SK-N-SH (cell line): ENCODE data around the gene CSNK1E. TPM values are rescaled to one million over a fixed set of nuclear protein-coding genes. Genes with fewer than 3 reads are reported as not detected.

Experiments used
- CTCF ChIA-PET: fragments of 300-600, 350-600 bp; formaldehyde crosslinking; extraction: SDS; loops from one replicate; lab custom pipeline; 2021; lab: Yijun Ruan, JAX
- POLR2A ChIA-PET: fragments of 350-600 bp; sonication (Branson Sonifier 250); formaldehyde crosslinking; extraction: SDS; loops from one replicate; lab custom pipeline; 2020; ENCODE audit warnings: antibody characterized with exemption, inconsistent platforms; lab: Yijun Ruan, JAX
- DNase-seq: peaks from one replicate; pipeline ENCODE4 v3.0.0; 2012
- H2AFZ ChIP-seq: fragments of 200-600 bp; sonication (generic); 2 replicates; pipeline ENCODE4 v1.8.1; 2016; ENCODE audit warnings: antibody characterized with exemption, mild to moderate bottlenecking, low read depth
- H3F3A ChIP-seq: fragments of 200-600 bp; sonication (generic); replicated peaks from 2 replicates; pipeline ENCODE3; 2016; ENCODE audit warnings: antibody characterized with exemption, mild to moderate bottlenecking; ENCODE audit not compliant: insufficient read depth
- H3K27ac ChIP-seq, 2 experiments: fragments of 200-500 bp in 1 of 2; fragments of 200-600 bp in 1 of 2; sonication (Bioruptor generic) in 1 of 2; sonication (generic), shearing (Covaris generic) in 1 of 2; 2 replicates each; pipeline versions ENCODE4 v1.5.1 to v1.6.1; 2014 to 2016; ENCODE audit warnings: low read depth in 2 of 2, inconsistent platforms in 1 of 2, low read length in 1 of 2, mild to moderate bottlenecking in 1 of 2, mixed read lengths in 1 of 2
- H3K27me3 ChIP-seq: fragments of 200-600 bp; sonication (generic), shearing (Covaris generic); 2 replicates; pipeline ENCODE4 v1.6.1; 2016; ENCODE audit warnings: mixed run types; ENCODE audit not compliant: insufficient read depth
- H3K36me3 ChIP-seq, 2 experiments: fragments of 200-500 bp in 1 of 2; fragments of 200-600 bp in 1 of 2; sonication (Bioruptor generic) in 1 of 2; sonication (generic) in 1 of 2; replicated peaks in 1 of 2; 2 replicates each; pipeline versions ENCODE3 to v1.5.1; 2014 to 2016; ENCODE audit warnings: low read length in 1 of 2, mild to moderate bottlenecking in 1 of 2; ENCODE audit not compliant: insufficient read depth in 2 of 2, control insufficient read depth in 1 of 2
- H3K4me1 ChIP-seq, 2 experiments: fragments of 200-500 bp in 1 of 2; fragments of 200-600 bp in 1 of 2; sonication (Bioruptor generic) in 1 of 2; sonication (generic), shearing (Covaris generic) in 1 of 2; 2 replicates each; pipeline versions ENCODE4 v1.5.1 to v1.6.1; 2014 to 2016; ENCODE audit warnings: low read depth in 1 of 2, low read length in 1 of 2, mixed run types in 1 of 2; ENCODE audit not compliant: insufficient read depth in 2 of 2, control insufficient read depth in 1 of 2
- H3K4me2 ChIP-seq: fragments of 200-600 bp; sonication (generic), shearing (Covaris generic); 2 replicates; pipeline ENCODE4 v1.6.1; 2017; ENCODE audit warnings: mixed run types
- H3K4me3 ChIP-seq, 2 experiments: fragments of 200-500 bp in 1 of 2; fragments of 200-600 bp in 1 of 2; sonication (Bioruptor generic) in 1 of 2; sonication (generic), shearing (Covaris generic) in 1 of 2; 2 replicates each; pipeline versions ENCODE4 v1.5.1 to v1.8.1; 2014 to 2016; ENCODE audit warnings: low read depth in 2 of 2, inconsistent platforms in 1 of 2, low read length in 1 of 2, mild to moderate bottlenecking in 1 of 2, mixed read lengths in 1 of 2, moderate library complexity in 1 of 2
- H3K79me2 ChIP-seq: fragments of 200-600 bp; sonication (generic); 2 replicates; pipeline ENCODE4 v1.8.1; 2017; ENCODE audit warnings: mild to moderate bottlenecking; ENCODE audit not compliant: insufficient read depth
- H3K9ac ChIP-seq: fragments of 200-600 bp; sonication (generic); 2 replicates; pipeline ENCODE4 v1.6.1; 2017; ENCODE audit warnings: mixed run types
- H3K9me2 ChIP-seq: fragments of 200-600 bp; sonication (generic); 2 replicates; pipeline ENCODE4 v1.6.1; 2017; ENCODE audit warnings: mixed run types
- H3K9me3 ChIP-seq: fragments of 200-600 bp; sonication (generic); 2 replicates; pipeline ENCODE4 v1.6.1; 2017; ENCODE audit warnings: mixed run types, mild to moderate bottlenecking, moderate library complexity
- H4K20me1 ChIP-seq: fragments of 200-600 bp; sonication (generic); 2 replicates; pipeline ENCODE4 v1.6.1; 2017; ENCODE audit warnings: mild to moderate bottlenecking, mixed run types; ENCODE audit not compliant: insufficient read depth
- CHD2 ChIP-seq: fragments of 150-350 bp; IDR thresholded peaks from 2 replicates; pipeline ENCODE4 v1.6.1; 2018; ENCODE audit warnings: low read length; ENCODE audit not compliant: partially characterized antibody
- ELF1 ChIP-seq: IDR thresholded peaks from 2 replicates; pipeline ENCODE4 v1.4.0; 2012
- FOSL2 ChIP-seq: IDR thresholded peaks from 2 replicates; pipeline ENCODE4 v1.4.0; 2012; ENCODE audit warnings: low read depth, mild to moderate bottlenecking, moderate library complexity, borderline replicate concordance
- FOXJ3 ChIP-seq: sonication (generic); formaldehyde crosslinking; IDR thresholded peaks from 2 replicates; pipeline ENCODE4 v1.5.1; 2020; ENCODE audit warnings: mild to moderate bottlenecking, missing genetic modification reagents
- JUND ChIP-seq: IDR thresholded peaks from 2 replicates; pipeline ENCODE4 v1.4.0; 2012
- MEF2A ChIP-seq: IDR thresholded peaks from 2 replicates; pipeline ENCODE4 v1.4.0; 2012; ENCODE audit warnings: low read depth, borderline replicate concordance
- MXI1 ChIP-seq: IDR thresholded peaks from 2 replicates; pipeline ENCODE4 v1.6.1; 2012; ENCODE audit warnings: mild to moderate bottlenecking, low read depth, low read length, improper control_type of control experiment
- POLR2AphosphoS5 ChIP-seq: IDR thresholded peaks from 2 replicates; pipeline ENCODE4 v1.6.1; 2012; ENCODE audit warnings: low read depth, low read length
- RAD21 ChIP-seq: IDR thresholded peaks from 2 replicates; pipeline ENCODE4 v1.6.1; 2012; ENCODE audit warnings: mild to moderate bottlenecking, low read length
- RCOR1 ChIP-seq: fragments of 150-350 bp; IDR thresholded peaks from 2 replicates; pipeline ENCODE4 v1.6.1; 2017; ENCODE audit warnings: antibody characterized with exemption, low read length
- RFX5 ChIP-seq: IDR thresholded peaks from 2 replicates; pipeline ENCODE4 v1.6.1; 2012; ENCODE audit warnings: mild to moderate bottlenecking, improper control_type of control experiment, low read length
- SMC3 ChIP-seq: IDR thresholded peaks from 2 replicates; pipeline ENCODE4 v1.6.1; 2012; ENCODE audit warnings: low read depth, low read length, improper control_type of control experiment
- TAF1 ChIP-seq: IDR thresholded peaks from 2 replicates; pipeline ENCODE4 v1.6.1; 2012; ENCODE audit warnings: low read depth, mild to moderate bottlenecking, low read length, moderate library complexity, borderline replicate concordance
- WGBS: methylation state at CpG from one replicate; pipeline ENCODE4 v1.1.6; 2017; ENCODE audit warnings: low lambda C conversion rate; 5-methylcytosine and 5-hydroxymethylcytosine counted together
- polyA plus RNA-seq, 3 experiments: library from polyadenylated mRNA; depleted of rRNA; stranded (reverse); fragments of >200 nt; gene quantifications; 2 replicates each; pipeline ENCODE4 v1.2.3, GENCODE V29; 2012
- TF ChIP-seq, protein P1 (sequence below): IDR thresholded peaks from 2 replicates; pipeline ENCODE4 v1.6.1; 2012; ENCODE audit warnings: mild to moderate bottlenecking, low read depth, low read length, moderate library complexity
- TF ChIP-seq, protein P2 (sequence below): IDR thresholded peaks from 2 replicates; pipeline ENCODE4 v1.4.0; 2012; ENCODE audit warnings: low read depth, borderline replicate concordance
- TF ChIP-seq, protein P3 (sequence below): IDR thresholded peaks from 2 replicates; pipeline ENCODE4 v1.4.0; 2012; ENCODE audit warnings: low read depth, borderline replicate concordance
- TF ChIP-seq, protein P4 (sequence below): IDR thresholded peaks from 2 replicates; pipeline ENCODE4; 2012

The CSNK1E gene
- polyA plus RNA-seq, 1 of the 3 experiments (the other 2 are of a cell fraction): 130 TPM

DNA sequence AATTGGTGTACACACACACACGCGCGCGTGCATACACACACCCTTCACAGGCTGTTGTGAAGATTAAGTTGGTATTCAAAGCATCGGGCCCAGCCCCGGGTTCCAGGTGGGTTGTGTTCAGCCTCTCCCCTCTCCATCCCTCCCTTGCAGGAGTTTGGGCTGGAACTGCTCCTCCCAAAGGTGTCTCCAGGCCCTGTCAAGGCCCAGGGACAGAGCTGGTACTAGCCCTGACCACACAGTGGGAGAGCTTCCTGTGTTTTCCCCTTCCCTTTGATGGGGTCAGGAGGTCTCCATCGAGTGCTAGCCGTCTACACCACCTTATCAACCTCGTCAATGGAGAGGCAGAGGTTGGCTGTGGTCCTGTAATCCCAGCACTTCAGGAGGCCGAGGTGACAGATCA, 36.5 kb upstream of the CSNK1E start:
- Histone ChIP-seq H3F3A (no peaks in the 10 kb centered on the region), H3K36me3 (no peaks in the 10 kb centered on the region), H3K9me2 (no peaks in the 10 kb centered on the region), H3K4me1 (no peaks in the 10 kb centered on the region), H3K79me2 (no peaks in the 10 kb centered on the region), H3K27ac (no peak overlapping the region), H3K27me3 (no peaks in the 10 kb centered on the region), H4K20me1 (no peaks in the 10 kb centered on the region), H3K4me3 (no peak overlapping the region), H3K9ac (no peak overlapping the region), H3K9me3 (no peaks in the 10 kb centered on the region), H2AFZ (no peak overlapping the region), H3K4me2 (no peak overlapping the region)
- no peak for DNase-seq
- TF ChIP-seq RFX5 (no peak), POLR2AphosphoS5 (no peak), FOXJ3 (CRISPR knock-in tag) (no peak), FOSL2 (no peak), RAD21 (no peak), RCOR1 (no peak), ELF1 (no peak), CHD2 (no peak), JUND (no peak), MEF2A (no peak), TAF1 (no peak), MXI1 (no peak), SMC3 (no peak)
- TF ChIP-seq, protein P1, sequence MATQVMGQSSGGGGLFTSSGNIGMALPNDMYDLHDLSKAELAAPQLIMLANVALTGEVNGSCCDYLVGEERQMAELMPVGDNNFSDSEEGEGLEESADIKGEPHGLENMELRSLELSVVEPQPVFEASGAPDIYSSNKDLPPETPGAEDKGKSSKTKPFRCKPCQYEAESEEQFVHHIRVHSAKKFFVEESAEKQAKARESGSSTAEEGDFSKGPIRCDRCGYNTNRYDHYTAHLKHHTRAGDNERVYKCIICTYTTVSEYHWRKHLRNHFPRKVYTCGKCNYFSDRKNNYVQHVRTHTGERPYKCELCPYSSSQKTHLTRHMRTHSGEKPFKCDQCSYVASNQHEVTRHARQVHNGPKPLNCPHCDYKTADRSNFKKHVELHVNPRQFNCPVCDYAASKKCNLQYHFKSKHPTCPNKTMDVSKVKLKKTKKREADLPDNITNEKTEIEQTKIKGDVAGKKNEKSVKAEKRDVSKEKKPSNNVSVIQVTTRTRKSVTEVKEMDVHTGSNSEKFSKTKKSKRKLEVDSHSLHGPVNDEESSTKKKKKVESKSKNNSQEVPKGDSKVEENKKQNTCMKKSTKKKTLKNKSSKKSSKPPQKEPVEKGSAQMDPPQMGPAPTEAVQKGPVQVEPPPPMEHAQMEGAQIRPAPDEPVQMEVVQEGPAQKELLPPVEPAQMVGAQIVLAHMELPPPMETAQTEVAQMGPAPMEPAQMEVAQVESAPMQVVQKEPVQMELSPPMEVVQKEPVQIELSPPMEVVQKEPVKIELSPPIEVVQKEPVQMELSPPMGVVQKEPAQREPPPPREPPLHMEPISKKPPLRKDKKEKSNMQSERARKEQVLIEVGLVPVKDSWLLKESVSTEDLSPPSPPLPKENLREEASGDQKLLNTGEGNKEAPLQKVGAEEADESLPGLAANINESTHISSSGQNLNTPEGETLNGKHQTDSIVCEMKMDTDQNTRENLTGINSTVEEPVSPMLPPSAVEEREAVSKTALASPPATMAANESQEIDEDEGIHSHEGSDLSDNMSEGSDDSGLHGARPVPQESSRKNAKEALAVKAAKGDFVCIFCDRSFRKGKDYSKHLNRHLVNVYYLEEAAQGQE: no peak
- TF ChIP-seq, protein P2, sequence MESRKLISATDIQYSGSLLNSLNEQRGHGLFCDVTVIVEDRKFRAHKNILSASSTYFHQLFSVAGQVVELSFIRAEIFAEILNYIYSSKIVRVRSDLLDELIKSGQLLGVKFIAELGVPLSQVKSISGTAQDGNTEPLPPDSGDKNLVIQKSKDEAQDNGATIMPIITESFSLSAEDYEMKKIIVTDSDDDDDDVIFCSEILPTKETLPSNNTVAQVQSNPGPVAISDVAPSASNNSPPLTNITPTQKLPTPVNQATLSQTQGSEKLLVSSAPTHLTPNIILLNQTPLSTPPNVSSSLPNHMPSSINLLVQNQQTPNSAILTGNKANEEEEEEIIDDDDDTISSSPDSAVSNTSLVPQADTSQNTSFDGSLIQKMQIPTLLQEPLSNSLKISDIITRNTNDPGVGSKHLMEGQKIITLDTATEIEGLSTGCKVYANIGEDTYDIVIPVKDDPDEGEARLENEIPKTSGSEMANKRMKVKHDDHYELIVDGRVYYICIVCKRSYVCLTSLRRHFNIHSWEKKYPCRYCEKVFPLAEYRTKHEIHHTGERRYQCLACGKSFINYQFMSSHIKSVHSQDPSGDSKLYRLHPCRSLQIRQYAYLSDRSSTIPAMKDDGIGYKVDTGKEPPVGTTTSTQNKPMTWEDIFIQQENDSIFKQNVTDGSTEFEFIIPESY: no peak
- TF ChIP-seq, protein P3, sequence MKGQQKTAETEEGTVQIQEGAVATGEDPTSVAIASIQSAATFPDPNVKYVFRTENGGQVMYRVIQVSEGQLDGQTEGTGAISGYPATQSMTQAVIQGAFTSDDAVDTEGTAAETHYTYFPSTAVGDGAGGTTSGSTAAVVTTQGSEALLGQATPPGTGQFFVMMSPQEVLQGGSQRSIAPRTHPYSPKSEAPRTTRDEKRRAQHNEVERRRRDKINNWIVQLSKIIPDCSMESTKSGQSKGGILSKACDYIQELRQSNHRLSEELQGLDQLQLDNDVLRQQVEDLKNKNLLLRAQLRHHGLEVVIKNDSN: no peak
- TF ChIP-seq, protein P4, sequence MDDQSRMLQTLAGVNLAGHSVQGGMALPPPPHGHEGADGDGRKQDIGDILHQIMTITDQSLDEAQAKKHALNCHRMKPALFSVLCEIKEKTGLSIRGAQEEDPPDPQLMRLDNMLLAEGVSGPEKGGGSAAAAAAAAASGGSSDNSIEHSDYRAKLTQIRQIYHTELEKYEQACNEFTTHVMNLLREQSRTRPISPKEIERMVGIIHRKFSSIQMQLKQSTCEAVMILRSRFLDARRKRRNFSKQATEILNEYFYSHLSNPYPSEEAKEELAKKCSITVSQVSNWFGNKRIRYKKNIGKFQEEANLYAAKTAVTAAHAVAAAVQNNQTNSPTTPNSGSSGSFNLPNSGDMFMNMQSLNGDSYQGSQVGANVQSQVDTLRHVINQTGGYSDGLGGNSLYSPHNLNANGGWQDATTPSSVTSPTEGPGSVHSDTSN: no peak
- CTCF ChIA-PET: interaction anchor here (0.7 to 5.4 kb wide), 2 partner anchors 30 to 302 kb away, joined by 3 to 19 read pairs; no protein-coding TSS in a partner anchor
- POLR2A ChIA-PET: no interaction called here
- 92% methylated on average over 2 of the region's 10 CpGs for WGBS
